IMR-90 (cell line): ENCODE results near the gene ZFP57.

Experiments used
- BHLHE40 ChIP-seq: fragments of 150-350 bp; IDR thresholded peaks from 2 replicates; pipeline ENCODE4 v1.6.1; 2016; ENCODE audit warnings: mild to moderate bottlenecking, low read depth, low read length
- CEBPB ChIP-seq: IDR thresholded peaks from 2 replicates; pipeline ENCODE4 v1.6.1; 2012; ENCODE audit warnings: low read depth, low read length, improper control_type of control experiment
- CTCF ChIP-seq: conservative IDR thresholded peaks from 2 replicates; pipeline ENCODE4 v1.5.1; 2012; ENCODE audit warnings: mild to moderate bottlenecking, low read depth, low read length, improper control_type of control experiment
- ELK1 ChIP-seq: fragments of 150-350 bp; IDR thresholded peaks from 2 replicates; pipeline ENCODE4 v1.6.1; 2016; ENCODE audit warnings: low read depth, mild to moderate bottlenecking, low read length, moderate library complexity, borderline replicate concordance
- MAFK ChIP-seq: IDR thresholded peaks from 2 replicates; pipeline ENCODE4 v1.6.1; 2012; ENCODE audit warnings: low read depth, low read length, improper control_type of control experiment
- MAZ ChIP-seq: IDR thresholded peaks from 2 replicates; pipeline ENCODE4 v1.6.1; 2012; ENCODE audit warnings: low read depth, mild to moderate bottlenecking, low read length, improper control_type of control experiment, moderate library complexity, borderline replicate concordance
- NFE2L2 ChIP-seq: fragments of 150-350 bp; IDR thresholded peaks from 2 replicates; pipeline ENCODE4 v1.6.1; 2016; ENCODE audit warnings: low read depth, mild to moderate bottlenecking, low read length
- POLR2A ChIP-seq: IDR thresholded peaks from 2 replicates; pipeline ENCODE4 v1.6.1; 2012; ENCODE audit warnings: mild to moderate bottlenecking, low read depth, low read length
- RAD21 ChIP-seq: IDR thresholded peaks from 2 replicates; pipeline ENCODE4 v1.6.1; 2012; ENCODE audit warnings: low read length, improper control_type of control experiment
- USF2 ChIP-seq: fragments of 150-350 bp; IDR thresholded peaks from 2 replicates; pipeline ENCODE4 v1.6.1; 2017; ENCODE audit warnings: mild to moderate bottlenecking, antibody characterized with exemption, low read length, low read depth

GRCh38 chr6:29705389-29706231 lies 24.7 kb upstream of the ZFP57 start:
- TF ChIP-seq ELK1 (no peak), CTCF (peak; percentile 70), CEBPB (no peak), USF2 (no peak), MAZ (no peak), POLR2A (no peak), BHLHE40 (no peak), NFE2L2 (no peak), RAD21 (peak; percentile 74), MAFK (no peak)
